ENCODE data around the gene ZNF800.

Gene ZNF800

DNA sequence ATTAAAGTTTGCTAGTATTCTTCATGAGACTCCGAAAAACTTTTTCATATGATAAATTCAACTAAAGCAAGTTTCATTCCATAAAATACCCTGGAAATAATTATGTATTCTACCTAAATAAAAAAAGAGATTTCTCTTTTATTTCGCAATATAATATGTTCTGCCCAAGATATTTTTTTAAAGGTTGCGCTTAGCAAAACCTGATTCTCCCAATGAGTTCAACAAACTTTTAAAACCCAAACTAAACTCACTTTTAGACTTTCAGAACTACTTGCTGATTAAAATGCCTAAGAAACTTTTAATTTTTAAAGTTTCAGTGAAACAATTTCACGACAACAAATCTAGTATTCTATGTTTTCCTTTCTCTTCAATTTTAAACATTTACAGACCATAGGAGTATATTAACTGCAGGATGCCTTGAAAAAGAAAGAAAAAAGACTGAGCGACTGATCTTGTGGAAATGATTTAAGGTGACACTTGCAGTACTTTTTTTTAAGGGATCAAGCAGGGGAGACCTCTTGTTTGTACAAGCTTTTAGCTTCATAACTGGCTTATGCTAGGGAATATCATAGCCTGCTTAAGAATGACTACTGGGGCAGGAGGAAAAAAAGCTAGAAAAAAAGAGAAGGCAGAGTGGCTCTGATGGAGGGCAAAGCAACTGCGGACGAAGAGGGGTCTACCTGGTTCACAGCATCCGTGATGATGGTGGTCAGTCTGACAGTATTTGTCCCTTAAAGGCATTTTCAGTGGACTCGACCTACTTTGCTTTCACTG lies 1.5 kb downstream of the ZNF800 start:
- DNase-seq = no peak

DNA sequence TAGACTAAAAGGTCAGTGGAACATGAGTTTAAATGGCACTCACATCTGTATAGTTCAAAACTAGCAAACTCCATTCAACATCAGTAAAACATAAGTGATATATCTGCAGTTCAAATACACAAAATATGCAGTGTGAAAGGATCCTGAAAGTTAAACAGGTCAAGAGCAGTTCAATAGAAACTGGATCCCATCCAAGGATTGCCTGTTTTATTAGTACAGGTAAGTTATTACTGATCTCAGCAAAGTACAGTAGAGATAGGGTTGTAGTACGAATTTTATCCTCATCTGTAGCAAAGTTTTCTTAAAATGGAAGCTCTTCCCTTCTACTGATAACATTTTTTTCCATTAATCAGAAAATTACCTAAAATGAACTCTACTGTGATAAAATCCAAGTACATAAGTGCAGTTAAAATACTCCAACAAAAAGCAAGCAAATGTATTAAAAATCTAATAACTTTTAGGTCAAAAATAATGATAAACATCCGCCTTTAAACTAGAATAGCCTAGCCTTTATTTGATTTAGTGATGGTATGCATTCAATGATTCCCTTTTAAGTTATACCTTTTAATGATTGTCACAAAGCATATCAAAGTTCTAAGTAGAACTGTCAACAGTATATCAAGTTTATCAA lies 2.2 kb downstream of the ZNF800 start:
- no peak for DNase-seq

GRCh38 chr7:127389321-127389720 lies 3.2 kb downstream of the ZNF800 start:
- DNase-seq = no peak

- DNase-seq = no peak
Observed at GRCh38 chr7:127387974-127388373, 4.5 kb downstream of the ZNF800 start.

DNA sequence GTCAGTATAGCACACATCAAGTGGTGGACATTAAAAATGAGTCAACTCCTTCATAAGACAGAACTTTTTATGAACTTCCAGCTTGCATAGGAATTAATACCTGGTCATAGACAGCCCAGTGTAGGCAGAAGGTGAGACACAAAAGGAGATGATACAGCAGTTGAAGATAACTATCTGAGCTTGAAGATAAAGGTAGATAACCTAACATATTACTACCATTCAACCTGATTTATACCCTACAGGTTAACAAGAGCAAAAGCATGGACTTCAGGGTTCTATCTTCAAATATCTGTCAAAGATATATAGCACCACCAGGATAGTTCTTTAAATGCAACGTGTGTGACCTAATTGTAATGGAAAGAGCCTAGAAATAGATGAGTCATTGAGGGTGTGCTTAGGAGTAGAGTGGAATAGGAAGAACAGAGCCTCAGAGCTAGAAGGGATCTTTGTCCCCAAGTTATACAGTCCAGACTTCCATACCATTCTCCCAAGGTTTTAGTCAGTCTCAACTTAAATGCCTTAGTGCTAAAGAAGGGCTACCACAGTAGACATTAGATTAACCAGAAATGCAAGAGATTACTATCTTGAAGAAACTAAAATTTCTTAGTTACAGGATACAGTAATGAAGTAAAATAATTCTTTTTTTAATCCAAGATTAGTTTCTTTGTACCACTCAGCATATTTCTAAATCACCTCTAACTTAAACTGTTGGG lies 9.2 kb downstream of the ZNF800 start:
- DNase-seq = no peak

DNA sequence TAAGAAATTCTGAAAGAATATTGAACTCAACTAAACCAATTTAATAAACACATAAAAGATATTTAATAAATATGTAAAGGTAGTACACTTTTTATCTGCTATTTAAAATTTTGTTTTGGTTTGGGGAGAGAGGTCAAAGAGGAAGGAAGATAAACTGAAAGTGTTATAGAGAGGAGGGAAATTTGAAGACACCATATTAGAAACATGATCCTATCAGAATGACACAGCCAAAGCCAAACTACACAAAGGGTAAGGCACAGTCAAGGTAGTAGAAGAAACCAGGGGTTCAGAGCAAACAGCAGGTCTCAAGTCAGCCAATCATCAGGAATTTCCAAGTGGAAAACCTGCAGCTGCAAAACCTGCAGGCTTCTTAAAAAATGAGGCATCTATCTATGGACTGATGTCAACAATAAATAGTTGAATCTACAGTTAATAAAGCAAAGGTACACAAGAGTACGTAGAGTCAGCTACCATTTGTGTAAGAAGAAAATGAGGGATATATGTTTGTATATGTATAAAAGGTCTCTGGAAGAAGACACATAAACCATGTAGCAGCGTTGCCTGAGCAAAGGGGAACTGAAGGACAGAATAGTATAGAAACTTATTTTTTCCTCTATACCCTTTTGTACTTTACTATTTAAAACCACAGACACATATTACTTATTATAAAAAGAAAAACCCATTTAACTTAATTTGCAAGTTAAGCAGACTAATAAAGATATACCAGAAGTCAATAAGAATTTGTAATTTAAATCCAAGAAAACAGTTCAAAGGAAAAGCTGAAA lies 10.0 kb downstream of the ZNF800 start:
- DNase-seq = no peak

DNA sequence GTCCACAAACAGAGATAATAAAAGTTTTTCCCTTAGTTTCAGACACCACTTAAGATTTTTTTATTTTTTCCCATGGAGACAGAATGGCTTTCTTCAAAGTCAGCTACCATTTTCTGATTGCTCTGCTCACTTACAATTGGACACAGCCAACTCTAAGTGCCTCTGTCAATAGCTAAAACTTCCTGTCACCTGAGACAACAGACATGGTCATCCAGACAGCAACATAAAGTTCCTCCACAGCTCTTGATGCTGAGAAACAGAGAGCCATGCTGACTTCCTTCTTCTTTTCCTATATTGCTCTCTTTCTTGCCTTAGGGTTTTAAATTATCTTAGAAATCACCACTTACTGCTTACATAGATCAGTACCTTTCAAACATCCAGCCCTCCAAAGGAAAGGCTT lies 12.0 kb downstream of the ZNF800 start:
- DNase-seq = no peak

GRCh38 chr7:127379642-127380041 lies 12.9 kb downstream of the ZNF800 start:
- DNase-seq = no peak

- no peak for DNase-seq
Observed at GRCh38 chr7:127378537-127378936, 14.0 kb downstream of the ZNF800 start.

DNA sequence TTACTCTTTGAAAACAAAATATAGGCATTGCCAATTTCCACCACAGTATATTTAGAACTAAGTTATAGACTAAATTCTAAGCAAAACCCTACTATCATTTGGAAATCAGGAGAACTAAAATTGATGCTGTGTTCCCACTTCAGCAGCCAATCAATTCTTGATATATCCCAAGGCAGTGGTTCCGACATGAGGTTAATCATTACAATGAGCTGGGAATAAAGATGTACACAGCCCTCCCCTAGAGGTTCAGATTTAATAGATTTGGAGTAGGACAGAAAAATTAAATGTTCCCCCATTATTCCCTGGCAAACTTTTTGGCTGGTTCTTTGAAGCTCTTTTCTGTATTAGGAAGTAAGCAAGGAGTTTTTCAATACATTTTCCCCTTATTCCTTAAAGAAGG lies 15.1 kb downstream of the ZNF800 start:
- no peak for DNase-seq

GRCh38 chr7:127375631-127376030 lies 16.9 kb downstream of the ZNF800 start:
- no peak for DNase-seq

DNA sequence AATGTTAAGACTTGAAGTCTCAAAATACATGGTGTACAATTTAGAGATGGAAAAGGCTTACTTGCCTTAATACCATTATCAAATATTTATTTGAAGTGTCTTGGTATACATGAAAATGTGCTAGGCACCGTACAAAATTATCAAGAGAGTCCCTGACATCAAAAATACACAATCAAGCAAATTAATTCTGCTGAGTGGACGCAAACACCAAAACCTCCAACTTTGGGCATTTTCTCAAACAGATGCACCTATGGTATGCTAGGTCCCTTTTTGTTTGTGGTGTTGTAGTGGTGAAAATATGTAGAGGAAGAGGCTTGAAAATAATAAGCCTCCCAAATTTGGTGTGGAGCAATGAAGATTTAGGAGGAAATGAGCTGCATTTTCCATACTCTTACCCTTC lies 24.8 kb downstream of the ZNF800 start:
- DNase-seq = no peak

GRCh38 chr7:127366680-127367079 lies 25.8 kb downstream of the ZNF800 start:
- no peak for DNase-seq

DNA sequence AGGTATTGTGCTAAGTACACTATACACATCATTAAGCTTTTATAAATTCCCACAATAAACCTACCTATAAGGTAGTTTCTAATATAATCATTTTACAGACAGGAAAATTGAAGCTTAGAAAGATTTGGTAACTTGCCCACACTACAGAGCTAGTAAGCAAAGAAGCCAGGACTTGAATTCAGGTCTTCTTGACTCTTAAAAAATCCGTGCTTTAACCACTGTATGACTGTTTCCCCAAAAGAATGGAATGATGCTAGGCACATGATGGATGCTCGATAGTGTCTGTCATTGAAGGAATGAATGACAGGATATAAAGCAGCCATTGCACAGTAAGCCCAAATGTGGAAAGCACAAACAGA lies 26.6 kb downstream of the ZNF800 start:
- no peak for DNase-seq

DNA sequence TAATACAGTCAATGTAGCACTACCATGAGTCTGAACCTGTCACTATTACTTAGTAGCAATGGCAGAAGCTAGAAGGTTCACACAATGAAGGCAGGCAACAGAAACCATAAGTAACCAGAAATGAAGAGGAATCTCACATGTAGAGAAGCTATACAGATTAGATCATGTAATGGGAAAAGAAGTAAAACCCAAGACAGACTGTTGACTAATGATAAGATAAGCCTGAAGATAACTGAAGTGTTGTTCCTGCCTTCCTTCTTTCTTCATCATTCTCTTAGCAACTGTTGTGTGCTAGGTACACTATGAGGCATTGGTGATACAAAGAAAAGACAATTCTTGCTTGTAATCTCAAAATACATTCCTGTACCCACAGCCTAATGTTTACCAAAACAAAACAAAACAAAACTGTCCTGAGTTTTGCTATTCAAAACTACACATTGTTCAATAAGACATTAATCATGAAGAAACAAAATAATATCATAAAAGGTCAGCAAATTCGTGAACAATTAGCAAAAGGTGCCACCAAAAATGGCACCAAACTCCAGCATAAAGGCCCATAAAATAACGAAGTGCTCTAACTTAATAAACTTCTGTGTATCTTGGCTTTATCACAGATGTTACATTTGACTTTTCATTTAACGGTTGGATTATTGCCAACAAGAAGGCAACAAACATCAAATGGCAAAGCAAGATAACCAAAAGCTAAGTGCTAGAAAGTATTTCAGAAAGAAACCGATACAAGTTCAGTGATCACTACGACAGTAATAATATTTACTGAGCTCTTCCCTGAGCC lies 27.1 kb downstream of the ZNF800 start:
- DNase-seq = no peak

DNA sequence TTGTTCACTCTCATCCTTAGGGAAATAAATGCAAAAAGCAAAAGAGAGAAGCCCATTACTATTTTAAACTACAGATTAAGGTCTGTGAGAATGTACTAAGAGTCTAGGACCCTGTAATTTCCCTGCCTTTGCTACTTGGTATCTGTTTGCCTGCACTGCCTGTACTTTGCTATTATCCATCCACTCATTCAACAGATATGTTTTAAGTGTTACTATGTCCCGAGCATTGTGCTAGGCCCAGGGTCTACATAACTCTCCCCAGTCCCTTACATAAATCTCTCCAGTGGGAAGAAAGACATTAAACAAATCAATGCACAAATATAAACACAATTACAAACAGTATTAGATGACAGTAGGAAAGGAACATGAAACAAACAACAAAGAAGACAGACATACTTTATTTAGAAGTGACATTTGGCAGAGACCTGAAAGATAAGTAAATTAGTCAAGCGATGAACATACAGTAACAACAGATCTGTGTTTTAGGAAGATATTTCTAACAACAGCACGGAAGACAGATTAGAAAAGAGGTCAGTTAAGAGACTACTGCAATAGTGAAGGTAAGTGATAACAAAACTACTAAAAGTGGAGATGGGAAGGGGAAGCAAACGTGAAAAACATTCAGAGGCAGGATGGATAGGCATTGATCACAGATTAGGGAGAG lies 30.0 kb downstream of the ZNF800 start:
- no peak for DNase-seq

DNA sequence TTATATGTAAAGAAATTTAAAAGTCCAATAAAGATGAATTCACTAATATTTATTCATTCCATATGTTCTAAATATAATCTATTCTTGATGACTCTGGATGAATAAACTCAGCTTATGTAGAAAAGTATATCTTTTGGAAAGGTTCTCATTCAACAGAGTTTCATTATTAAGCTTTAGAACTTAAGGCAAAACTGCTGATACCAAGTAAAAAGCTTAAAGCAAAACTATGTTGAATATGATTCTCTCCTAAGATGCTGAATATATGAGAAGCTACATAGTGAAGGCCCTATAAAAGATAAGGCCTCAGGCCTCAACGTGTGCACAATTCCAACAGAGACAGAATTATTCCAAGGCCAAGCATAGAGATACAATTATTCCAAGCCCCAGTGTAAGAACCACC lies 30.8 kb downstream of the ZNF800 start:
- DNase-seq = no peak

- no peak for DNase-seq
Observed at GRCh38 chr7:127359011-127359410, 33.5 kb downstream of the ZNF800 start.

DNA sequence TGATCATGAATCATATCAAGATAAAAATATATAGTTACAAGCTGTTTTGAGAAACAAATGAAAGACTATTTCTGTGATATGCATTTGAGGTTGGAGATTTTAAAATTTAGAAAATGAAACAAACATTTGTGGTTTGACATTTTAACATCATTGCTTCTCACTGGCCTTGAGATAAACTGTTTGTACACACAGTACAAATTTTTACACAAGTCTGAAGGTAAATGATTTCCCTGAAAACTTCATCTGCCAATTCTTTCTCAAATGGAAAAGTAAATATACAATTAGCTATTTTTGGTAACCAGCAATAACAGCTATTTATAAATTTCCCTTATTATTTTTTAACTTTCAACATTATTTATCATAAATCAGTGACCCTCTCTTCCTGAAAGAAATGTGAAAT lies 38.6 kb downstream of the ZNF800 start:
- no peak for DNase-seq

GRCh38 chr7:127350586-127350985 lies 41.9 kb downstream of the ZNF800 start:
- no peak for DNase-seq

DNA sequence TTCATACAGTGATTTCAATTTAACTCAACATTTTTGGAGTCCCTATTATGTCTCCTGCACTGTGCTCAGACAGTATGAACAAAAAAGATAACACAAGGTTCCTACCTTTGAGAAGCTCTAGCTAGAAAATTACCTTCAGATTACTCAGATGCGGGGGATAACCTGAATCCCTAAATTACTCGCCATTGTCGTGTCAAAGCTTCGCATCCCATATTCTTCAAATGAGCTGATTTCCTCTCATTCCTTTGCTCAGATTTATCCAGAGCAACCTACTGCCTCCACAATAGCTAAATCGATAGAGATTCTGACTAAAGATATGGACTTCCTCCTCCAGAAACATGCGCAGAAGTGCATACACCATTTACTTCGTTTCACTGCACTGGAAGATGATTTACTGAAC lies 42.6 kb downstream of the ZNF800 start:
- no peak for DNase-seq

DNA sequence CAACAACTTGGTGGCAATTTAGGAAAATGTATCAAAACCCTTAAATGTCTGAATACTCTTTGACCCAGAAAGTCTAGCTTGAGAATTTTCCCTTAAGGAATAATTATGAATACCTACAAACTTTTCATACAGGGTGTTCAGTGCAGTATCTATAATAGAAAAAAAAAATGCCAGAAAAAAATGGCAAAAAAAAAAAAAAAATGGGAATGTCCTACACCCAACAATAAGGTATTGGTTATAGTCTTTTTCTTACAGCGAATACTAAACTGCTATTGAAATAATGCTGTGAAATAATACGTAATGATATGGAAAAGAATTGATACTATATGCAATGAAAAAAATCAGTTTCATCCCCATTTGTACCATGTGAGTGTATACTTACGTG lies 44.3 kb downstream of the ZNF800 start:
- no peak for DNase-seq
